Measurements from ENCODE around the gene TLE4. TPM values are rescaled to one million over a fixed set of nuclear protein-coding genes. Genes with fewer than 3 reads are reported as not detected.
"Not testable (repeated sequence)": the region's sequence is repeated elsewhere in the genome, so short reads cannot be mapped to it uniquely, and the experiment has no call there.

TLE4 gene
- polyA plus RNA-seq (ENCODE audit: insufficient read length in 3 of 3) = 10 to 100 TPM; 64.4 to 73.5 (median 71.6) TPM

DNA sequence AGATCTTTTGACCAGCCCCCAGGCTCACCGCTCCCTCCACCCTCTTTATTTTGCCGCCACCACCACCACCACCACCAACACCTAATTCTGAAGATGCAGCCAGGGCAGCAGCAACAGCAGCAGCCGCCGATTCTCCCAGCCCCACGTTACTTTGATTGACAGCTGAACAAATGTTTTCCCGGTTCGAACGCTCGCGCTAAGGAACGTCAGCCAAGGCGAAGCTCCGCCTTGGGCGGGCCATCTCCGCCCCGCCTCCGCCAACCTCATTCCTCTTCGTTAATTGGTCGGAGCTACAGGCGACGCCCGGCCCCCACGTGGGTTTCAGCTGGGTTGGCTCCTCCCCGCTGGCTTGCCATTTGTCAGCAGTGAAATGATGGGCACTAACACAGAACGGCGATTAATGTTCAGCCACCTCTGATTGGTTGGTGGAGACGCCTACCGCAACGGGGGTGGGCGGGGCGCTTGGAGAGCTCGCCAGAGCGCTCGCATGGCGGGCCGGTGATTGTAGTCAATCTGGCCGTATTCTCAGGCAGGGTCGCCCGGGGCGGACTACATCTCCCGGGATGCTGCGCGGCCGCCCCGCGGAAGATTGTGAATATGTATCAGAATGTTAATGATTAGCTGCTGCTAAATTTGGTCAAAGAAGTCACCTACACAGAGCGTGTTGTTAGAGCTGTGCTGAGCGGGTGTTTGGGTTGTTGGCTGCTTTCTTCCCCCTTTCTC, at the start of gene TLE4:
Gene TLE4, plus strand, starts transcription at position 657 of the 723 bp plus-strand sequence. CDS start 826 bp downstream, outside the sequence.
- peak; percentile 99 to 100 (median 99) for DNase-seq (ENCODE audit: low read depth in 3 of 3, low spot score in 2 of 3)

DNA sequence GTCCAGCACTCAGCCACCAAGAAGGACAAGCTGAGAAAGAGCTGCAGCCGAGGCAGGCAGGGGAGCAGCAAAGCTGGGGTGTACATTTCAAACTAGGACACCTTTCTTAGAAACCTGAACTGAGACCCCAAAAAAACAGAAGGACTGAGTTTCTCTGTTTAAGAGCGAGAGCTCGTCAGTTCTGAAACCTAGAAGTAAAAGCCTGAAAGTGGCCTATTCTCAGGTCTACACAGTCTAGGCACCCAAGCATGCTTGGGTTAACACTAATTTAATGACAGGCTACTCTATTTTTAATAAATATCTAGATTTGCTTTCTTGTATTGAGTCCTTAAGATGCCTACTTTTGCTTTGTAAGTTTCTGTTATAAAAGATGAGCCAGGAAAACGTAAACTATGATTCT, 49.0 kb upstream of the TLE4 start:
- DNase-seq (ENCODE audit: low read depth in 3 of 3, low spot score in 2 of 3) = no peak

DNA sequence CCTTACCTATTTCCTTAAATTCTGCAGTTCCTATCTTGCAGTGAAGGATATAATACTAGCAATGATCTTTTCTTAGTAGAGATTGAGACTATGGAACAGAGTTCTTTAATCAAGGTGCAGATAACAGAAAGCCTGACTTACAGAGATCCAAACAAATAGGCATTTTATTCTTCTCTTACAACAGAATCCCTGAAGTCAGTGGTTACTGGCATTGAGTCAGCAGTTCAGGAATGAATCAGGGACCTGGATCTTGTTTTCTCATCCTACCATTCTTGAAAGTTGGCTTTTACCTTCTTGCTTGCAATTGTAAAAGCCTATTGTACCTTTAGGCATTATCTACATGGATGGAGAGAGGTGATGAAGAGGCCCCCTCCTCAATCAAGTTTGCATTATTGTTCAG, 47.5 kb upstream of the TLE4 start:
- DNase-seq (ENCODE audit: low read depth in 3 of 3, low spot score in 2 of 3) = no peak

DNA sequence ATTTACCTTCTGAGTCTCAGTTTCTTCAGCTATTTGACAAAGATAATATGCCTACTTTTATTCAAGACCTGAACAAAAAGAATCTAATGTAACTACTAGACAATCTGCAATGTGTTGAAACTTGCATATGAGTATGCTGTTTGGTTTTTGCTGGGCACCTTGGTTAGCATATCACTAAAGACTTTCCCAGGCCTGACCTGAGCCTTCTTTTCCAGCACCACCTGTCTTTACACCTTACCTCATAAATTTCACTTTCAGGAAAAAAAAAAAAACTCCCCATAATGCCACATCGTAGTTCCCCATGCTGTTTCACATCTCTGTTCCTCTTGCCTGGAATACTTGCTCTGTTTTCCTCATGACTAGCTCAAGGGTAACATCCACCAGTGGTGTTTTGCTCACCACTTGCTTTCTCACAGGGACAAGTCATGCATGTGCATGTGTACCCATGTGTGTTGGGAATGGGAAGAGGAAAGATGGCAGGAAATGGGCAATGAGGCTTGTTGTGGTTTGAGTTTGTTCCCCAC, 45.6 kb upstream of the TLE4 start:
- DNase-seq (ENCODE audit: low read depth in 3 of 3, low spot score in 2 of 3) = no peak

DNA sequence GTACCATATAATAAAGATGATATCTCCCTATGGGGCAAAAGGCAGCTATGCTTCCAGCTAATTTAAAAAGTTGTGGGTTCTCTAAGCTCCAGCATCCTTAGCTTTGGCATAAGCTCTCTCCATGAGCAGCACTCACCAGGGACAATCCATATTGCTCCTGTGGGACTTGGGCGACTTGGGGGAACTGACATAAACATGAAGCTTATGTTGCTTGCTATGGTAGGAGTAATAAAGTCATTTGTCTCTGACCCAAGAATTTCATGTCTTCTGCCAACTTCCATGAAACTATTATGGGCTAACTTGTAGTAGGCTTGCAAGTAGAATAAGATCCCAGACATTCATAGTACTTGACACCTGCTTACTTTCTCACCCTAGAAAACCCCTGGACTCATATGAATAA, 36.2 kb upstream of the TLE4 start:
- no peak for DNase-seq (ENCODE audit: low read depth in 3 of 3, low spot score in 2 of 3)

DNA sequence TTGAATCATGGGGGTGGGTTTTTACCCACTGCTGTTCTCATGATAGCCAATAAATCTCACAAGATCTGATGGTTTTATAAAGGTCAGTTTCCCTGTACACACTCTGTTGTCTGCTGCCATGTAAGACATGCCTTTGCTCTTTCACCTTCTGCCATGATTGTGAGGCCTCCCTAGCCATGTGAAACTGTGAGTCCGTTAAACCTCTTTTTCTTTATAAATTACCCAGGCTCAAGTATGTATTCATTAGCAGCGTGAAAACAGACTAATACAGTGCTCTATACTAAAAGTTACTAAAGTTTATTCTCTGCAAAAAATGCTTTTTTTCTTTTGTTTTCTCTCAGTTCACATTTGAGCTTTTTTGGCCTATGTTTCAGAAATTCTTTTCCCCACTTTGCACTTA, 33.9 kb upstream of the TLE4 start:
- DNase-seq (ENCODE audit: low read depth in 3 of 3, low spot score in 2 of 3) = no peak

DNA sequence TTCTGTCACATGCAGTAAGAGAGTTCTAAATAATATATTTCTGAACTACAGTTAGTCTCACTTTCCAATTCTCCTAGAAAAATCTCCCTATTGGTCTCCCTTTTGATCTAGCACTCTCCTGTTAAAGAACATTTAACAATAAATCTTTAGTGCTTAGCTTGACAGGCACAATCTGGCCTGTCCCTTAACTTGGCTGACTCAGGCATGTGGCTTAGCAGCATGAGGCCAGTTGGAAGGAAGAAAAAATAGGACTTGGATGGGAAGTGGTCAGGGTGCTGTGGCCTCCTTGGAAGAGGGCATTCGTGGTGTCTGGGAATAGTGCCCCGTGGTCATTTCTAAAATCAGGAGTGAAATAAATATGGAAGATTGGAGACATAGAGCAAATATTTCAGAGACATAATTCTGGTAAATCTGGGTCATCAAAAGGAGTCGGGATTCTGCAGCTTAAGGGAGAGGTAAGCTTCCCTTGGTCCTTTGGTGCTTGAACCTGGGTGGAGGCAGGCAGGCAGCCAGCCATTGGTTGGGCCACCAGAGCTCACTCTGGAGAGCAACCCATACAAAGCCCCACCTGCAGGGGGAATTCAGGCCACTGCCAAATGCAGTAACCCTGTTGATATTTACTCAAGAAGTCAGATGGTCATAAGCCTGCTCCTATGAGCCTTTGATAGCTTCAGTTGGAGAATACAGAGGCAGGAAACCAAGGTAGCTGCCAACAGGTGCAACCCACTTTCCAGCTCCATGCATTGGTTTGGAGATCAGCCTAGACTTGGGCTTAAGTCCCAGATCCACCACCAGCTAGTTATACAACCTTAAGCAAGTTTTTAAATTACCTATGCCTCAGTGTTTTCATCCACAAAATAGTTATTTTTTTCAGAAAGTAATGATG, 28.8 kb upstream of the TLE4 start:
- no peak for DNase-seq (ENCODE audit: low read depth in 3 of 3, low spot score in 2 of 3)

DNA sequence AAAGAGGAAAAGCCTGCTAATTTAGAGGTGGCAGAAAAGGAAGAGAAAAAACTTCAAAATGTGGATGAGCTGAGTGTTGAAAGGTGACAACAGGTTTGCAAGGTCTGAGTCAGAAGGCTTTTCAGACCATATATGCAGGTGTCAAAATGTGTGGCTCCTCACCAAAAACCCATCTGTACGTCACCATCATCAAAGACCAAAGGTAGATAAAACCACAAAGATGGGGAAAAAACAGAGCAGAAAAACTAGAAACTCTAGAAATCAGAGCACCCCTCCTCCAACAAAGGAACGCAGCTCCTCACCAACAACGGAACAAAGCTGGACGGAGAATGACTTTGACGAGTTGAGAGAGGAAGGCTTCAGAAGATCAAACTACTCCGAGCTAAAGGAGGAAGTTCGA, 27.4 kb upstream of the TLE4 start:
- not testable (repeated sequence) for DNase-seq (ENCODE audit: low read depth in 3 of 3, low spot score in 2 of 3)

DNA sequence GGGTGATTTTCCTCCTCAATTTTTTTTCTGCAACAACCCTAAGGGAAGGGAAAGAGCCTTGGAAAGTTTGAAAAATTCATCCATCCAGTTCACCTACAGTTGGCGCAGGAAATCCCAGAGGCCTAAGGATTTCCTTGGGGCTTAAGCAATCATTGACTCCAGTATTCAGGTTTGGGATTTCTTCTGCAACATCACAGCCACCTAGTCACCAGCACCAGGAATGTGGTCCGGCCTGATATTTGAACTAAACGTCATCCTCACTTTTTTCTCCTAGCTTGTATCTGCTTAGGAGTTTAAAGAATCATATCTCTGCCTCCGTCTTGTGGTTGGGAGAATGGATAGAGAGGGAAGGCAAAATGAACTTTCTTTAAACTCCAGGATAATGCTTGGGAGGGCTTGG, 20.2 kb upstream of the TLE4 start:
- DNase-seq (ENCODE audit: low read depth in 3 of 3, low spot score in 2 of 3) = no peak

DNA sequence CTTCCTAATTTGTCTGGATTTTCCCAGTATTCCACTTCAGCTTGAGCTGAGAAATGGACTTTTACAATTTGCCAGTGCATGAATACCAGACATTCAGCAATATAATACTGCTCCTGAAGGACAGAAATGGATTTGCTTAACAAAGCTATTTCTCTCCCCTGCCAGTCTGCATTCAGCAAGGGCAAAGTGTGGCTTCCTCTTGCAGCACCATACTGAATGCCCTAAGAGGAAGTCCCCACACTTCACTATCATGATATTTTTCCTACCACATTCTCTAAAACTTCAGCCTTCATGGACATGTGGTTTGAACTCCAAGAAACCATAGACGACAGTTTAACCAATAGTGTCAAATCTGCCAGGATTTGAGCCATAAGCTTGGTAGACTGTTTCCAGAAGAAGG, 19.8 kb upstream of the TLE4 start:
- DNase-seq (ENCODE audit: low read depth in 3 of 3, low spot score in 2 of 3) = no peak

DNA sequence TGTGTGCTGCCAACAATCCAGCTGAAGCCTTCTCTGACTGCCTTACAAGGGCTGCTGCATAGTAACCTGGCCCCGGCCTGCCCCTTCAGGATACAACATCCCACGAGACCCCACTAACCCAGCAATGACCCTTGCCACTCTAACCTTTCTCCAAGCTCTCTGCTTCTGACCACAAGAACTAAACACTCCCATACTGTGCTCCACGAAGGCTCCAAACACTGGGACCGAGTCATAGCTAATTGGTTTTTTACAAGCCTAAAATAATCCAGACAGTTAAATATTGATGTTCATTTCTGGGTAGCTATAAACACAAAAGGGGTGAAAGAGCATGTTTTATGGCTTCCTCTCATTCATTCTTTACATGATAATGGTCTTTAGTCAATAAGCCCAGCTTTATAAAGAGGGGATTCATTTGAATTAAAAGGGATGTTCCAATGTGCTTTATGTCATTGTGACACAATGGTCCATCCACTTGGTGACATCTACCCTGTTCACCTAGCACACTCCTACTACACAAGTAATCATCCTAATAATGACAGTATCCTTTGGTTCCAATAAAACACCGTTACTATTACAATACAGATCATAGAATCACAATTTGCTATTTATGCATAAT, 16.2 kb upstream of the TLE4 start:
- DNase-seq (ENCODE audit: low read depth in 3 of 3, low spot score in 2 of 3) = no peak

DNA sequence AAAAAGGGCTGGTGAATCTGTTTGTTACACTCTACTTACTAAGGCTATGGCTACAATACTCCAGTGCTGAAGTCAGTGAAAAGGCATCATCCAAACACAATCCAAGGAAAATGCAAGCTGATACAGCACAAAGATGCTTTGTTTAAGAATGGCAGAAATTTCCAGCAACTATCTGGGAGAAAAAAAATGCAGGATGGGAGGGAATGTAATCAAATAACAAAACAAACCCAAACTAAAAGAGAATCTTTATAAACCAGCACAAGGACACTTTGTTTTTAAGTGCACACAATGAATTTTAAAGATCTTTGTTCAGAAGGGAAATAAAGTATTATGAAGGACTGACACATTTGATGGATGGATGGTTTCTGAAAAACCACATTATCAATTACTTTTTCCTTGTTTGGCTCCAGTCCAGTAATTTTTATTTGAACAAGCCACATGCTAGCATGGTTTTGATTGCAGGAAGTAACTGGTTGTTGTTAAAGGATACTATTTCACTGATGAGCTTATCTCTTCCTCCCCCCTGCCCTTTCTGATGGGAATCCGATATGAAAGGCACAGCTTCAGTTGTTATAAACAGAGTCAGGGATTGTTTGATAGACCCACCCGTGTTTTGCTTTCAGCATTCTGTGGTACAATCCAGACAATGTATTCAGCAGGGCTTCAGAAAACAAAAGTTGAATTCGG, 12.1 kb upstream of the TLE4 start:
- DNase-seq (ENCODE audit: low read depth in 3 of 3, low spot score in 2 of 3) = no peak

DNA sequence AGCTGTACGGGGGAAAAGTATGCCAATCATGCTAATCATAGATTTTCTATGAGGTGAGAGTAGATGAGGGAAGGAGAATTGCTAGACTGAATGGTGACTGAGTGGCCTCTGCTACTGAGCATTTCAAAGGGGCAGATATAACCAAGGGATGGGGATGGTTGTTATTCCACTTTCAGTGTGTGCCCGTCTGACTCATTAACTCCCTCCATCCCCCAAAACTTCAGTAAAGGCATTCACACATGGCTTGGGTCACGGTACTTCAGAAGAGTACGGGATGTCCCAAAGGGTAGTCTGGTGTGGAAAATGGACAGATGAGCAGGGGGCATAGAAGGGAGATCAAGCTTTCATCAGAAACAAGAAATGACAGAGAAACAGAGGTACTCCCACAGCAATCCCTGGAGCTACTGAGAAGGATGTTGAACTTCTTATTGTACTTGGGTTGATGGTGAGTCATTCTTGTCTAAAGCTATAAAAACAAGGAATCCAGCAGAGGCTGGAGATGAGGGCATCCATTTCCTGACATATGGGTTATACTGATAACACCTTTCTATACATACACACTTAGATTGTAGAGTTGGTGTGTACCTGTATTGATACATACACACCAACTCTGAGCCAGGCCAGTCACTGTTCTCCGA, 8.9 kb upstream of the TLE4 start:
- no peak for DNase-seq (ENCODE audit: low read depth in 3 of 3, low spot score in 2 of 3)

DNA sequence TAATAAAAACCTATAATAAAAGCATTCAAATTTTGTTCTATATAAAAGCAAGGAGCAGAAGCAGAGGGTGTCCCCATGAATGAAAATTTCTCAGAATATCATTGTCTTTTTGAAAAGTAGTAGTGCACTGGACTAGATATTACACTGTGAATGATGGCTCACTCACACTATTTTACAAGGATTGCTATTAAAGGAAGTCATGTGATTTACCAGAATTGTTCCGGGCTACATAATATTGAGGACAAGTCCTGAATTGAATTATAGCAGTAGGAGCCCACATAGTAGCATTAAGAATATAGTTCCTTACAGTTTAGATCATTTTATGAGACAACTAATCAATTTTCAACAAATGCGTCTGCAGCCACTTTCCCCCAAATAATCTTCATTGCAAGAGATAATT, 7.7 kb upstream of the TLE4 start:
- no peak for DNase-seq (ENCODE audit: low read depth in 3 of 3, low spot score in 2 of 3)

DNA sequence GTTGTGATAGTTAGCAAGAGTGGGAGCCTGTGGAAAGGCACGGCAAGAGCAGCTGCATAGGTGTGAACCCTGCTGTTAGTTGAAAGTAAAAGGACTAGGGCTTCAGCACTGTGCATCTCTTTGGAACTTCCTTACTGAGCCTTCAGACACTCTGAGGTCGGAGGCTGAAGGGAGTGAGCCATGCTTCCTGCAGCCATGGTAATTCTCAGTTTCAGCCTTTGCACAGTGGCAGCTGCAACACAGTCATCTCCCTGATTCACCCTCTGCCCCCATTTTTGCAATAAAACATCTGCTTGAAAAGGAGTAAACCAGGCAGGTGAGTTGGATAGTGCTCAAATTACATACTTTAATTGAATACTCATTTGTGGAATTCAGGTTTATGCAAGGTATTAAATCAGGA, 6.5 kb upstream of the TLE4 start:
- no peak for DNase-seq (ENCODE audit: low read depth in 3 of 3, low spot score in 2 of 3)

DNA sequence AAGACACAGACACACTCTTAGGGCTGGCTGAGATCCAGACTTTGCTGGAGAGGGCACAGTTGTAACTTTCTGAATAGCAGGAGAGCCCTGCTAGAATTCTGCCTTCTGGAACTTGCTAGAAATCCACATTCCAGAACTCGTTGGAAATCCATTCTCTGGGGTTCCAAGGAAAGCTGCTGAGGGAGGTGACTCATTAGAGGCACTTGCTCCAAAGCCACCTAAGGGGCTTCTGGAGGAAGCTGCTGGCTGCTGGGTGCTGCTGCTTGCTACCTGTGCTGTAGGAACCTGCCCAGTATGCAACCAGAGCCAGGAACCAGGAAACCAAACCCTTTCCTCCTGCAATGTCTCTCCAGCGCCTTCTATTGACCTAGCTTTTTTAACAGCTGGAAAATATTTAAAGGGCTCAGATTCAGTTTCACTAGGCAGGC, 4.1 kb upstream of the TLE4 start:
- no peak for DNase-seq (ENCODE audit: low read depth in 3 of 3, low spot score in 2 of 3)

DNA sequence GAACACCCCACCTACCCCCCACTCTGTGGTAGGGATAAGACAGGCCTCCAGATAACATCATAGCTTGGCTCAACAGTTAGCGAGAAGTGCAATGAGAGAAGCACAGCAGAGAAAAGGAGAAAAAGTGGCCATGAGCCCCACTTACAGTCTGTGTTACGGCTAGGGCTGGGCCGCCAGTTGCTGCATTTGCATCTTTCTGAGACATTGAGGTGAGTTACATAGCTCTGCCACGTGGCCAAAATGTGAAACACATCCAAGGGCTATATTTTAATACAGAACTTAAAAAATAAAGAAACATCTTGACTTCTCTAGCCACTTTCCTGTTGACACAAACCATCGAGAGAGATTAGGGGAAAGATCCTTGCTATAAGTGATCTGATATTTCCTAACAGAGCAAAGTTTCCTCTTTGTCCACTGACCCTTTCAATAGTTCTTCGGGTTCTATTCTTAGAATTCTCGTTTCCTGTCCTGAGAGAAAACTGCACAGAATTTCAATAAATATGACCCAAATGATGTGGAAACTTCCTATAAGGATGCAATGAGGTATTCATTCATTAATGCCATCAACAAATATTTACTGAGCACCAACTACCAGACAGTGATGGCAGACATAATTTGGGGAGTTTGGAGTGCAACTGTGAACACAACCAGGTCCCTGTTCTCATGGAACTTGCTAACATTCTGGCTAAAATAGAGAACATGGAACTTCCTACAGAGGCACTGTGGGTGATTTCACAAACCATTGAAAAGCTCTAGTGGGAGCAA, 3.2 kb upstream of the TLE4 start:
- no peak for DNase-seq (ENCODE audit: low read depth in 3 of 3, low spot score in 2 of 3)

DNA sequence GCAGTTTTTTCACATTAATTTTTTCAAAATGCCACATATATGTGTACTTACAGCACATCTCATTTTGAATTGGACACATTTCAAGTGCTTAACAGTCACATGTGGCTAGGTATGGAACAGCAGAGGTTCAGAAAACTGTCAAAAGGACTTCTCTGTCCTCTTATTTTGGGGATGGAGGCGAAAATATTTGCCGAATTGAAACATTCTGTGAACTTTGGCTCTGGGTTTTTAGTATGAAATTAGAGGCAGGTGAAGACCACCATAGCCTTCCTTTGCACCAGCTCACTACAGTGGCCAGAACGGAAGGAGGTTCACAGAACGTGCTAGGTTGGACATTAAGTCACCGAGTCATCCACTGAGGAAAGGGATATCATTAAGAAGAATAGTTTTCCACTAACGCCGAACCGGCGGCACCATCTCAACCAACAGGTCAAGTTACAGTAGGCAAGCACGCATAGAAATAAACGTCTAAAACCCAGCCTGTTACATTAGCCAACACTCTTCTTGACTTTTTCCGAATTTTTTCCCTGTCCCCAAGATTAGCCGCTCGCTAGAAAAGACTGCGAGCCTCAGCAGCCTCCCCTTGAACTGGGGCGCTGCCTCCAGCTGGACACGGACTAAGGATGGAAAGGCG, 1.8 kb upstream of the TLE4 start:
- no peak for DNase-seq (ENCODE audit: low read depth in 3 of 3, low spot score in 2 of 3)
